GM20431 (cell line): Measurements from ENCODE around the gene SRP9.

Experiments used
- in situ Hi-C: fragments of 300-500 bp; cut with MseI, MboI; formaldehyde crosslinking; loops from one replicate; pipeline ENCODE4 v1.15.0; 2020; ENCODE audit warnings: low sequenced_read_pairs; ENCODE audit not compliant: unreplicated experiment

The SRP9 gene, protein sequence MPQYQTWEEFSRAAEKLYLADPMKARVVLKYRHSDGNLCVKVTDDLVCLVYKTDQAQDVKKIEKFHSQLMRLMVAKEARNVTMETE

DNA sequence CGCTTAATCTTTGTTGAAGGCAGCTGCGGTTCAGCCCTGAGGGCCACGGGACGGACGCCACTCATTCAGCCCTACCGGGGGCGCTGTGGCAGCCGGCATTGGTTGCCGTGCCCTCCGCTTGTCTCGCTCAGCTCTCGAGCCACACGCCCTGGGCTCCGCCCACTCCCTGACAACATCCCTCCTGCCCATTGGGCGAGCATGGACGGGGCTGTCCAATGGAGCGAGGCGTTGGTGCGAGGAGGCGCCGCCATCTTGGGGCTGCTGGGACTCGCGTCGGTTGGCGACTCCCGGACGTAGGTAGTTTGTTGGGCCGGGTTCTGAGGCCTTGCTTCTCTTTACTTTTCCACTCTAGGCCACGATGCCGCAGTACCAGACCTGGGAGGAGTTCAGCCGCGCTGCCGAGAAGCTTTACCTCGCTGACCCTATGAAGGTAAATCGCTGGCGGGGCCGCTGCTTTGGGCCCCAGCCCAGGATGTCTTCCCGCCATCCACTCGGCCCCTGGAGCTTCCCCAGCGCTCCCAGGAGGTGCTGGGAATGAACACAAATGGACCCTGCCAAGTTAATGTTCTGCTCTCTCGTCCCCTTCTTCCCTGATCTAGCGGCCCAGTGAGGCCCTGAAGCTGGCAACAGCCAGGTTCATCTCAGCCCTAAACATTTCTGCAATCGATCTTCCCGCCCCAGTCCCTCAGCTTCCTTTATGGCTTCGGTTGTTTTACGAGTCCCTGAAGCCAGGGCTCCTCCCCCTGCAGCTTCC, at the start of gene SRP9:
Gene SRP9, plus strand, starts transcription at position 244 of the 754 bp plus-strand sequence. Its CDS starts 115 bp downstream, at position 359.
- in situ Hi-C loops = no loop called here

DNA sequence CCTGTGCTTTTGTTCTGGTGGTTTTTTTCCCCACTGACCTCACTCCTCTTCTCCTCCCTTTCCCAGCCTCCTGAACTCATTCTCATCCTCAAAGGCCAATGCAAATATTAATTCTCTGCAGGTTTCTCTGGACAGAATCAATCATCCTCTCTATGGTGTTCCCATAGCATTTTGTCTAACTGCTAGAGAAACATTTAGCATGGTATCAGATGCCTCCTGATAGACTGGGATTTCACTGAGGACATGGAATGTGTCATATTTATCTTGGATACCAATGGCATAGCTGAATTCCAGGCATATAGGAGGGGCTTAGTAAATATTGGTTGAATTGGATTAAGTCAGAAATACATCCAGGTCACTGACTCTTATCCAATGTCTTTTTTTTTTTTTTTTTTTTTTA, 46.1 kb upstream of the SRP9 start:
- in situ Hi-C loops = no loop called here

DNA sequence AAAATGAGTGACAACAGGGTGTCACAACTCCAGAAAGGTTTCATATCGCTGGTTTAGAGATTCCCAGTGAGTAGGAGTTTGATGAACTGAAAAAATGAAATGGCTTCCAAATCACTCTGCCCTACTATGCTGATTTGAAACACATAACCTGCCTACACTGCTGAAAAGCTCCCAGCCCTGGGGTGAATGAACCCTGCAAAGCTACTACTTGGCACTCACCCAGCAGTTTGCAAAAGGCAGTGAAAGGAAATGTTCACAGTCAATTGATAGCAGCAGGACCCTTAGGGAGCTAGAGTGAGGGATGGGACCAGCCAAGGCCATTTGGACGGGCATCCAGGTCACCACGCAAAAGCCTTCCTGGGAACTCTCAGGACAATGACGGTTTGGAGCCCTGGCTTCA, 44.4 kb upstream of the SRP9 start:
- in situ Hi-C loops = no loop called here

DNA sequence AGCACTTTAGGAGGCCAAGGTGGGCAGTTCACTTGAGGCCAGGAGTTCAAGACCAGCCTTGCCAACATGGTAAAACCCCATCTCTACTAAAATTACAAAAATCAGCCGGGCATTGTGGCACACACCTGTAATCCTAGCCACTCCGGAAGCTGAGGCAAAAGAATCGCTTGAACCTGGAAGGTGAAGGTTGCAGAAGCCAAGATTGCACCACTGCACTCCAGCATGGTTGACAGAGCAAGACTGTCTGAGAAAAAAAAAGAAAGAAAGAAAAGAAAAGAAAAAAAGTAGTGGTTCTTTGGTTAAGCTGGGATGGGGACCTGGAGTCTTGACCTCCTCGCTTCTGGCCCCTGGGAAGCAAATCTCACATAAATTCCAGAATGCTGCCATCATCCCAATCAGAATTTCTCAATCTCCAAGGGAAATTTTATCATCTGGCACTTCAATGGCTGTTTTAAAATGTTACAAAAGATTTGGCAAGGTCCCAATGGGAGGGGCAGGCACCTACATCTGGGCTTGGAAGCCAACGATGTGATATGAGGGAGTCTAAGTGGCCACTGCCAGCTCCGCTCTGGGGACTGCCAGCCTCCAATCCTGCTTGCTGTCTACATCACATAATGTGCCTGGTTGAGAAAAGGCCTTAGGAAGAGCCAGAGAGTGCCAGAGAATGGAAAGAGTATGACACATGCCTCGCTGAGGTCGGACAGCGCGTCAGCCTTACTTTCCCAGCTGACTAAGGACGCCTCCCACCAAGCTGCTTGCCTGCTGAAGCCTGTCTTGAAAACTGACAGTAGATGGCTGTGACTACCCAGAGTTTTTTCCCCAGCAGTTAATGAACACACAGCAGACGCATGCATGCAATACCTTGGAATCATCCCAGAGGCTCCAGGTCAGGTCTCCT, 42.1 kb upstream of the SRP9 start:
- in situ Hi-C loops = no loop called here

DNA sequence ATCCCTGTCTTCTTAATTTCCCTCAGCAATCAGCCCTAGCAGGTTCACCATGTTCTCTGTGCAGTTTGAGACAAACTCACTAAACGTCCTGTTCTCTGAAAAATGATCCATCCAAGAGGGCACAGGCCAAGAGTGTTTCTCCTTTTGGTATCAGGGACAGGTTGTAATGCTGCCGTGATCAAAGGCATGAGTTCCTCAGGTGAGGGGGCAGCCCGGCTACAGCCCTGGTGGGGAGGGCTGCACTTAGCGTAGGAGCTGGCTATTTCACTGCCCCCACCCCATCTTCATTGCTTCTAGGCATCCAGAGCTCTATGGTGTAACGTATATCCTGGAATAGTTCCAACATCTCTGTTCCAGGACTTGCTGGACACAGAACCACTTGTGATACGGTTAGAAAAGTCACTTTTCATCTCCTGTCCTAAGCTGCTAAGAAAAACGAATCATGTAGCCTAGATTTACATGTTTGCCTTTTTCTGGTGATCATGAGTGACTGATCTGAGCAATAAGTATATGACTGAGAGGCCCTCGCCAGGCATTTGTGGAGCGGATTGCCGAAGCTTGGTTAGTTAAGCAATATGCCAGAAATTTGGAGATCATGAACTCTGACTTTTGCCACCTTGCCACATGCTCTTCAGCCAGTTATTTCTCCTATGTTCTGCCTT, 41.1 kb upstream of the SRP9 start:
- in situ Hi-C loops = no loop called here

DNA sequence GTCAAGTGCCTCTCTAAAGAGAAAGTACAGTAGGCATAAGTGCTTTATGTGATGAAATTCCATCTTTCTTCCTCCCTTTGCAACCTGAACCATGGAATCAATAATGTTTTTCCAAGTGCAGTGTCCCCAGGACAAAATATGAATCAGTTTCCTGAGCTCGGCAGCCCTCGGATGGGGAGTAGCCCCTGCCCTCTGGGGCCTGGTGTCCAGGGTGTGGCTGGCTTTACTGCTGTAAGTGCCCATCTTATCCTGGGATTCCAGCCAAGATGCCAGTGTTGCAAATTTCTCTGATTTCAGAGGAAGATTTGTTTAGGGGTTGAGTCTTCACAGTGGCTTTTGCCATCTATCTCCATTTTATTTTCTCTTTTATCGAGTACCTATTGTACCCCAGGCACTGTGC, 40.5 kb upstream of the SRP9 start:
- in situ Hi-C loops = no loop called here

DNA sequence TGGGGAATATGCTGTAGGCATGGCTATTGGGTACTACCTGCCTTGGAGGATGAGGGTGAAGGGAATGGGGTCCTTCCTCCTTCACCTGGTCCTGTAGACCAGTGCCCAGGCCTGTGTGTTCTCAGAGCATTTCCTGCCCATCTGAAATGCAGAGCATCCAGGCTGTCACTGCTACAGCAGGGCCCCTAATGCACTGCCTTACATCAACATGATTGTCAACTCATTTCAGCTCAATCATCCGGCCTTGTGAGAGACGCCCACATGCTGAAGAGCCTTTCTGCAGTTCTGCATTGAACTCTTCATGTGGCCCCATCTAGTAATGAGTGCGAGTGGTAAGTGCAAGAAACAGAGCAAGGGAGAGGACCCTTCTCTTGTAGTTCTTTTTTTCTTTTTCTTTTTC, 39.8 kb upstream of the SRP9 start:
- in situ Hi-C loops = no loop called here

DNA sequence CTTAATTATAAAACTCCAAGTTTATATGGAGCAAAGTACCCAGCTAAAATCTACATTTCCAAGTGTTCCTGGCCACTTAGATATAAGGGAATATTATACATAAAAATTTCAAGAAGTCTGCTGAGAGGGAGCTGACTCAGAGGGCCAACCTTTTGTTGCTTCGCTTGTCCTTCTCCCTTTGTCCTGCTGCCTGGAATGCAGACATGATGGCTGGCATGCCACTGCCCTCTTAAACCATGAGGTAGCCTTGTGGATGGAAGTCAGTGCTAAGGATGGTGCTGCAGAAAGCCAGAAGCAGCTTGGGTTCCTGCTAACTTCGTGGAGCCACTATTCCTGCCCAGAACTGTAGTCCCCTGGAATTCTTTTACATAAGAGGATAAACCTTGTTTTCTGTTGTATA, 38.9 kb upstream of the SRP9 start:
- in situ Hi-C loops = no loop called here

DNA sequence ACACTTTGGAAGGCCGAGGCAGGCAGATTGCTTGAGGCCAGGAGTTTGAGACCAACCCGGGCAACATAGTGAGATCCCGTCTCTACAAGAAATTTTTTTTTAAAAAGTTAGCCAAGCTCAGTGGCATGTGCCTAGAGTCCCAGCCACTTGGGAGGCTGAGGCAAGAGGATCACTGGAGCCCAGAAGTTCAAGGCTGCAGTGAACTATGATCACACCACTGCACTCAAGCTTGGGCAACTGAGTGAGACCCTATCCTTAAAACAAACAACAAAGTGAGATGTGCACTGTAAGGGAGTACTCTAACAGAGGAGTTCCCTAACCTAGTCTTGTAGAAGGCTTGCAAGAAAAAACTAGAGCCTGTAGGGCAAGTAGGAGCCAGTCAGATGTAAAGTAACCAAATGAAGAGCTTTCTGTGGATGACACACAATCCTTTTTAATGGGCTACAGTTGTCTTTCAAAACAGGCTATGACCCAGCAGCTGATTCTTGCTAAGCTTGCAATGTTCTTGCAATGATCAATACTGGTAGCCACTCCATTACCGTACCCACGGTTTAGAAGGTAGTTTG, 38.0 kb upstream of the SRP9 start:
- in situ Hi-C loops = no loop called here

DNA sequence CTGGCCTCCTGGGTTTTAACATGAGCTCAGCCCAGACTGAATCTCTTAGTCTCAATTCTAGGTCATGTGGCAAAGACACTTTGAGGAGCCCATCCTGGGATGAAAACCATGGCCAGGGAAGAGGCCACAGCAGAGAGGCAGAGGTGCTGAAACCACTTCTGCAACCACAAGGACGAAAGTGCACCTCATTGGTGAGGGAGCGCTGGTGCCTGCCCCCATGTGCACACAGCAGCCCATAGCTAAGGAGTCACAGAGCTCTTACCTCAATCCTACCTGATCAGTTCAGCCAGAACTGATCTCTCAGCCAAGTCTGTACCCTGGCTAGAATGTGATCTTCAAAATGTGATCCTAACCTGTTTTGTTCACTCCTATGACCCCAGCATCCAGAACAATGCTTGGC, 32.9 kb upstream of the SRP9 start:
- in situ Hi-C loops = no loop called here

DNA sequence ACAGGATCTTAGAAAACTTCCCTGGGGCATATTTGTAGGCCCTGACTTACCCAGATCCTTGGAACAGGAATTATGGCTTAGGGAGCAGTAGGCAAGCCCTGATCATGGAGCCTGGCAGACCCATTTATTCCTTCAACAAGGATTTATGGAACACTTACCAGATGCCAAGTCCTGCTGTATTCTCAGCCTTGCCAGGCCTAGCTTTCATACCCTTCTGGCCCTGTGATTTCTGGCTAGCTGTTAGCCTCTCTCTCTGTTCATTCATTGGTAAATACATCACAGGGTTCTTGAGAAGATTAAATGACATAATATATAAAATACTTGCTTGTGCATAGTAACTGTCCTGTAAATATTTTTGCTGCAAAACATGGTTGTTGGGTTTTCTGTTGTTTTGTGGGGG, 32.4 kb upstream of the SRP9 start:
- in situ Hi-C loops = no loop called here

DNA sequence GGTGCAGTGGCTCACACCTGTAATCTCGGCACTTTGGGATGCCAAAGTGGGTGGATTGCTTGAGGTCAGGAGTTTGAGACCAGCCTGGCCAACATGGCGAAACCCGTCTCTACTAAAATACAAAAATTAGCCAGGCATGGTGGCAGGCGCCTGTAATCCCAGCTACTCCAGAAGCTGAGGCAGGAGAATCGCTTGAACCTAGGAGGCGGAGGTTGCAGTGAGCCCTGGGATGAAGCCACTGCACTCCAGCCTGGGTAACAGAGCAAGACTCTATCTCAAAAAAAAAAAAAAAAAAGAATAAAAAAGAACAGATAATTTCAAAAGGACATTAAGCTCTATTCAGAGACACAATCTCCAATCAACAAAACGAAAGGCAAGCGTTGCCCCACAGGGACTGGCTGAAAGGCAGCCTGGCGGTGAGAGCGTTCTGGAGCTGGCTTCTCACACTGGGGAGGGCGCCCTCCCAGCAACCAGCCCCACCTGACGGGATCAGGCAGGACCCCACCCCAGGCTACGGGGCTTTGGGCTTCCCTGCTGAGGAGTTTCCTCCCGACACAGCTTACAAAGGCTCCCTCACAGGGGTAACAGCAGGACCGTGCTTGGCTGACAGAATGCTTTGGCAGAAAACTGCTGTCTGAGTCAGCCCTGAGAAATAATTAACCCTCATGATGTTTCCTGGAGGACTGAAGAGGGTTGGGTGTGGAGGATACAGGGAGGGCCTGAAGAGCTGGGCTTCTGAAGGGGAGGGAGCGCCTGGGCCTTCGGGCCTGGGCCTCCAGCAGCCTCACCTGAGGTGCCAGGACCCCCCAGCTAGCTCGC, 31.1 kb upstream of the SRP9 start:
- in situ Hi-C loops = no loop called here

DNA sequence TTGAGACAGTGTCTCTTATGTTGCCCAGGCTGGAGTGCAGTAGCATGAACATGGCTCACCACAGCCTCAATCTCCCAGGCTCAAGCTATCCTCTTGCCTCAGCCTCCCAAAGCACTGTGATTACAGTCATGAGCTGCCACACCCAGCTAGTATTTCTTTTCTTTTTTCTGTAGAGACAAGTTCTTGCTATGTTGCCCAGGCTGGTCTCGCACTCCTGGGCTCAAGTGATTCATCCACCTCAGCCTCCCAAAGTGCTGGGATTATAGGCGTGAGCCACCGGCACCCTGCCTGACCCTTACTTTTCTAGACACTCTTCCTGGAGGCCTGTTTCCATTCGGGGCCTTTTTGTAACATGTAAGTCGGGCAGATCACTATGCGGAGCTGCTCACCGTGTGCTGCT, 30.1 kb upstream of the SRP9 start:
- in situ Hi-C loops = no loop called here

DNA sequence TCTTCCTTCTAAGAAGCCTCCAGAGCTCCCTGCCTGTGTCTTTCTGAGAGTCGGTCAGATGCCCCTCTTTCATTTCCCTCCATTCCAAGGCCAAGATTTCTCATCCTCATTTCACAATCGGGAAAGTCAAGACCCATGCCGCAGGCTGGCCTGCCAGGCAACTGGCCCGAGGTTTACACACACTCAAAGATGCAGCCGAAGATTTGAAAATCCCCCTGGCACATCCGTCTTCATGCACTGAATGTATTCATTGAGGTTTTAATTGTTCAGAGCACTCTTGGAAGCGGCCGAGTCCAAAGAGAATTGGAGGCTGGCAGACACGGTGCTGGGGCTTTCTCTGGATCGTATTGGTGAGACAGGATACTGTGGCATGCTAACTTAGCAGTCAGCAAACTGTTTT, 29.1 kb upstream of the SRP9 start:
- in situ Hi-C loops = no loop called here

DNA sequence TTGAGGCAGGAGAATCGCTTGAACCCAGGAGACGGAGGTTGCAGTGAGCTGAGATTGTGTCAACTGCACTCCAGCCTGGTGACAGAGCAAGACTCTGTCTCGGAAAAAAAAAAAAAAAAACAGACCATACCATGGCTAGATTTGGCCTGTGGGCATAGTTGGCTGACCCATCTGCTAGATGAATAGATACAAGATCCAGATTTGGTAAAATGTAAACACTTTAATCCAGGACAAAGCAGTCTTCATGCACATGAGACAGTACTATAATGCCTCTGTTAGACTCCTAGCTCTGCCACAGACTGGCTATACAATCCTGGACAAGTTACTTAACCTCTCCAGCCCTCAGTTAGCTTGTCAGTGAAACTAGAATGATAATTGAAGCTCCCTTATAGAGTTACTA, 27.9 kb upstream of the SRP9 start:
- in situ Hi-C loops = loop anchor here (25.0 kb wide), 1 partner anchor 262 kb away; no protein-coding TSS in a partner anchor

DNA sequence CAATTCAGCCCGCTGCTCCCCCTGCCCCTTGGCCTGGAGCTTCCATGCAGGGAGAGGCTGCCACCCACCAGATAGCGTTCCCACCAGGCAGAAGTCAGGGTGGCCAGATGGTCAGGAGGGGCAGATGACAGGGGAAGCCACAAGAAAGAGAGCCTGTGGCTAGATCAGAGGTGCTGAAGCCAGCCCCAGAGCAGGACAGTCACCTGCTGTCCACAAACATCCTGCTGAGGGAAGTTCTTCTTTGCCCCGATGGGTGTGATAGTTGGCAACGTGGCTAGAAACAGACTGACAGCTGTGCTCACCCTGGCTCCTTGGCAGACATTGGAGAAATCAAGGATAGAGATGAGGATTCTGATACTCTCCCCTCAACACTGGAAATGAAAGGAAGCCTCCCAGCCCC, 27.2 kb upstream of the SRP9 start:
- in situ Hi-C loops = loop anchor here (25.0 kb wide), 1 partner anchor 263 kb away; no protein-coding TSS in a partner anchor

DNA sequence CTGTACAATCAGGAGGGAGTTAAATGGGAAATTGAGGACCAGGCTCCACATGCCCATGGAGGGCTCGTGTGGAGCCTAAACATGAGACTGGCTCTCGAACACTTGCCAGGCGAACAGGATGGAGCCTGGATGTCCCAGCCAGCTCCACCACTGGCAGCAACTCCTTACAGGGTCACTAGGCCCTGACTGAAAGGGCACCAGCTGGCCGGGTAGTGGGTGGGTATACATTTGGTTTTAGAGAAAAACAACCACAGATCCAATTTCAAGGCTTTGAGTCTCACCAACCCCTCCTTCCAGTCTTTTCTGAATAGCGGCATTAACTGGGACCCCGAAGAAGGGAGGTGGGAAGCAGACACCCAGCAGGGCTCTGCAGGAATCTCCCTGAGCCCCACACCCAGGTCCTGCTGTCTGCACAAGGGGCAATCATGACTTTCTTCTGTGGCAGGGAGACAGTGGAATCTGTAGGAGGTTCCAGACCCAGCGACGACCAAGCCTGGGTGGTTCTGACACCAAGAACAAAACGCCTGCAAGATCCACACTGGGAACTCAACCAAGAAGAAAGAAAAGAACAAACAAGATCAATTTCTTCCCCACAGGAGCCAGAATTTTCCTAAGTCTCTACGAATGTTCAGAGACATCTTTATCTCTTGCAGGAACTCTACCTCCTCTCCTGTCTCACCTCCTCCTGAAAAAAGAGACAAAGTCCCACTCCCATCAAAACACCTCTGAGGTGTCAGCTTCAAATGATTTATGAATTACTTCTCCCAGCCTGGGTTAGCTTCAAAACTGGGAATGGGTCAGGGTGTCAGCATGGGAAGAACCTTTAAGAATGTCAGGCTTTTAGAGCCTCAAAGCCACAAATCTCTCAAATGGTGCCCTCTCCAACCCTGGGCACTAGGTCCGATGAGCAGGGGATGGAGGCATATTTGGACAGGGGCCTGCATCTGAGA, 26.5 kb upstream of the SRP9 start:
- in situ Hi-C loops = loop anchor here (25.0 kb wide), 1 partner anchor 264 kb away; no protein-coding TSS in a partner anchor

DNA sequence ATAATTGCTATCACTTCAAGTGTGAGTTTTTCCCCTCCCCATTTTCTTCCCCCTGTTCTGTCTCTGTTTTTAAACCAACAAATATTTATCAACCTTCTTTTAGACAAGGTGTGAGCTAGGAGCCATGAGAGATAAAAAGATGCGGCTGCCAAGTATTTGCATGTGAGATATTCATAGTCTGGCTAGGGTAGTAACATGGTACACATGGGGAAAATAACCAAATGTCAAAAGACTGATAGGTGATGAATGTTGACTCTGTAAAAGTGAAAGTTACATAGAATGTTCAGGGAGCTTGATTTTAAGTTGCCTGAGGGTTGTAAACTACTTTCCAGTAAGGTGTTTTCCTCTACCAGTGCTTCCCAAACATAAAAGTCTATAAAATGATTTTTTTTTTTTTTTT, 25.4 kb upstream of the SRP9 start:
- in situ Hi-C loops = loop anchor here (25.0 kb wide), 1 partner anchor 265 kb away; no protein-coding TSS in a partner anchor
